Chondrocyte (in vitro differentiated cells): ENCODE data around the gene HPSE2. TPM values are rescaled to one million over a fixed set of nuclear protein-coding genes. Genes with fewer than 3 reads are reported as not detected.

Experiments
- DNase-seq: peaks from one replicate; pipeline ENCODE4 v3.0.0; 2021; ENCODE audit warnings: mixed read lengths, low spot score
- H3K27ac Mint-ChIP-seq: one replicate; pipeline ENCODE4 v1.8.0; 2021; ENCODE audit warnings: mild to moderate bottlenecking, moderate library complexity, mixed read lengths; ENCODE audit not compliant: unreplicated experiment
- H3K27me3 Mint-ChIP-seq: 2 replicates; pipeline ENCODE4 v1.8.0; 2021; ENCODE audit warnings: low read depth, mixed read lengths
- H3K36me3 Mint-ChIP-seq: 2 replicates; pipeline ENCODE4 v1.8.0; 2021; ENCODE audit warnings: low read depth, mixed read lengths
- H3K4me1 Mint-ChIP-seq: 2 replicates; pipeline ENCODE4 v1.8.0; 2021; ENCODE audit warnings: low read depth, mild to moderate bottlenecking, mixed read lengths
- H3K4me3 Mint-ChIP-seq: one replicate; pipeline ENCODE4 v1.8.0; 2021; ENCODE audit warnings: mild to moderate bottlenecking, moderate library complexity, mixed read lengths; ENCODE audit not compliant: unreplicated experiment
- H3K9me3 Mint-ChIP-seq: 2 replicates; pipeline ENCODE4 v1.8.0; 2021; ENCODE audit warnings: low read depth, mixed read lengths
- total RNA-seq: library from RNA; stranded (reverse); gene quantifications from 3 replicates; pipeline ENCODE4 v1.2.1, GENCODE V29; 2021
- TF ChIP-seq, protein P1 (sequence below): fragments of 200-600 bp; sonication (generic); IDR thresholded peaks from 2 replicates; pipeline ENCODE4 v1.5.0; 2021; ENCODE audit warnings: antibody characterized with exemption, mild to moderate bottlenecking, moderate library complexity

The HPSE2 gene
- total RNA-seq, 1 donor from 2014 or later, result not detected

DNA sequence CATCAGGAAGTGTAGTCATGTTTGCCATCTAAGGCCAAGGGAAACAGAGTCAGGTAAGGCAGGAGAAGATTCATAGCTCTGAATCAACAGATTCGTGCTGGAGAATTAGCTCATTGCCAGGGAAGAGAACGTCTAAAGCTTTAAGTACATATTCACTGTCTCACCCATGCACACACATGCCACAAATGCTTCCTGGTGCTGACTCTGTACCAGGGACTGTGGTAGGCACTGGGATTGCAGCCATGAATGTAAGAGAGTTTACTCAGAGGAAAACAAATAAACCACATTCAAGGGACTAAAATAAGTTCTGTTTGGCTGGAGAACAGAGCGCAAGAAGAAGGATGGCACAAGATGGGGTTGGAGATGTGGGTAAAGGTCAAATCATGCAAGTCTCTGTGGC is 699.1 kb downstream of the HPSE2 start:
- TF ChIP-seq, protein P1, sequence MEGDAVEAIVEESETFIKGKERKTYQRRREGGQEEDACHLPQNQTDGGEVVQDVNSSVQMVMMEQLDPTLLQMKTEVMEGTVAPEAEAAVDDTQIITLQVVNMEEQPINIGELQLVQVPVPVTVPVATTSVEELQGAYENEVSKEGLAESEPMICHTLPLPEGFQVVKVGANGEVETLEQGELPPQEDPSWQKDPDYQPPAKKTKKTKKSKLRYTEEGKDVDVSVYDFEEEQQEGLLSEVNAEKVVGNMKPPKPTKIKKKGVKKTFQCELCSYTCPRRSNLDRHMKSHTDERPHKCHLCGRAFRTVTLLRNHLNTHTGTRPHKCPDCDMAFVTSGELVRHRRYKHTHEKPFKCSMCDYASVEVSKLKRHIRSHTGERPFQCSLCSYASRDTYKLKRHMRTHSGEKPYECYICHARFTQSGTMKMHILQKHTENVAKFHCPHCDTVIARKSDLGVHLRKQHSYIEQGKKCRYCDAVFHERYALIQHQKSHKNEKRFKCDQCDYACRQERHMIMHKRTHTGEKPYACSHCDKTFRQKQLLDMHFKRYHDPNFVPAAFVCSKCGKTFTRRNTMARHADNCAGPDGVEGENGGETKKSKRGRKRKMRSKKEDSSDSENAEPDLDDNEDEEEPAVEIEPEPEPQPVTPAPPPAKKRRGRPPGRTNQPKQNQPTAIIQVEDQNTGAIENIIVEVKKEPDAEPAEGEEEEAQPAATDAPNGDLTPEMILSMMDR, result no peak
- Mint-ChIP-seq H3K27me3 (peaks cover 2% of the 10 kb centered on the region), H3K4me1 (no peaks in the 10 kb centered on the region), H3K27ac (no peak overlapping the region), H3K36me3 (no peaks in the 10 kb centered on the region), H3K4me3 (no peak overlapping the region), H3K9me3 (no peaks in the 10 kb centered on the region)
- no peak for DNase-seq

DNA sequence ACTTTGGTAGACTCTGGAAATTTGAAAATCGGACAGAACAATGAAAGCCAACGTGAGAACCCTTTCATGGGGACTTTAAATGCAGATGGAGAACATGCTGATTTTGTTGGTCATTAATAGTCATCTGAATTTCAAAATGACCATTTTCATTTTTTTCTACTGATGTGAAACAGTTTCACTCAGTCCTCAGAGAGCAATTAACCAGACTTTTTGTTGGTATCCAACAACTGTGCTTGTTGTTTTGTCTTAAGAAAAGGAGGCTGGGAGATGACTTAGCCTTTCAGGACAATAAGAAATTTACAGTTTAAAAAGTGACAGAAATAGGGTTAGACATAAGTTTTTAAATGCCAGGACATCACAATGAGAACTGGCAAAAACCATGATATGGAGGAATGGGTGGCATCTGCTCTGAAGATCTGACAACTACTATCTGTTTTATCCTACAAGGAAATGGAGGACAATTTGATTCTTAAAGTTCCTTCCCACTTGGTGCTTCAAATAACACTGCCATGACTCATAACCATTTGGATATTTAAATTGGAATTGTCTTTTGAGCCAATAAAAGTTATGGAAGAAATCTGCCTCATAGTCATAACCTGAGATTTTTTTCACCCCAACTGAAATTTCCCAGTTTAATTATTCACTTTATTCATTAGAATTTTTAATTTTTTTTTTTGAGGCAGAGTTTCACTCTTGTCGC is 701.8 kb downstream of the HPSE2 start:
- Mint-ChIP-seq H3K27ac (no peak overlapping the region), H3K27me3 (peaks cover 10% of the 10 kb centered on the region), H3K4me1 (no peaks in the 10 kb centered on the region), H3K36me3 (no peaks in the 10 kb centered on the region), H3K4me3 (no peak overlapping the region), H3K9me3 (no peaks in the 10 kb centered on the region)
- no peak for DNase-seq
- TF ChIP-seq, protein P1, result no peak

DNA sequence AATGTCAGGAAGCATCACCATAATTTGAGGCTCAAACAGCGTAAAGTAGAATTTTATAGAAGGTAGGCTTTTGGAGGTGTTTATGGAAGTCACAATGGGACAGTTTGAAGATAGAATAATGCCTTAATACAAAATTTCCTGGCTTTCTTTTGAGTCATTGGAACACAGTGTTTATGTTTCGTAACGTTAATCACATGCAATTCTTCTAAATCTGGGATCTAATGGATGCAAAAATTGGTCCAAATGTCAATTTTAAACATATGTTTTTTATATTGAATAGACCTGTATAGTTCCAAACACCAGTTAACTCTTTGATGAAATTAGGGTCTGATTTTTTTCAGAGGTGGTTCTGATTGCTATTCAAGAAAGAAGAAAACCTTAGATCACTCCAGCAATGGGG is 702.4 kb downstream of the HPSE2 start:
- Mint-ChIP-seq H3K36me3 (no peaks in the 10 kb centered on the region), H3K27ac (no peak overlapping the region), H3K9me3 (no peaks in the 10 kb centered on the region), H3K4me3 (no peak overlapping the region), H3K27me3 (peaks cover 10% of the 10 kb centered on the region), H3K4me1 (no peaks in the 10 kb centered on the region)
- no peak for DNase-seq
- TF ChIP-seq, protein P1, result no peak

- Mint-ChIP-seq H3K9me3 (no peaks in the 10 kb centered on the region), H3K36me3 (no peaks in the 10 kb centered on the region), H3K4me3 (no peak overlapping the region), H3K27me3 (peaks cover 8% of the 10 kb centered on the region), H3K4me1 (no peaks in the 10 kb centered on the region), H3K27ac (no peak overlapping the region)
- TF ChIP-seq, protein P1, result no peak
- DNase-seq, result no peak
These were observed 706.9 kb downstream of the HPSE2 start for GRCh38 chr10:98528805-98529183.

DNA sequence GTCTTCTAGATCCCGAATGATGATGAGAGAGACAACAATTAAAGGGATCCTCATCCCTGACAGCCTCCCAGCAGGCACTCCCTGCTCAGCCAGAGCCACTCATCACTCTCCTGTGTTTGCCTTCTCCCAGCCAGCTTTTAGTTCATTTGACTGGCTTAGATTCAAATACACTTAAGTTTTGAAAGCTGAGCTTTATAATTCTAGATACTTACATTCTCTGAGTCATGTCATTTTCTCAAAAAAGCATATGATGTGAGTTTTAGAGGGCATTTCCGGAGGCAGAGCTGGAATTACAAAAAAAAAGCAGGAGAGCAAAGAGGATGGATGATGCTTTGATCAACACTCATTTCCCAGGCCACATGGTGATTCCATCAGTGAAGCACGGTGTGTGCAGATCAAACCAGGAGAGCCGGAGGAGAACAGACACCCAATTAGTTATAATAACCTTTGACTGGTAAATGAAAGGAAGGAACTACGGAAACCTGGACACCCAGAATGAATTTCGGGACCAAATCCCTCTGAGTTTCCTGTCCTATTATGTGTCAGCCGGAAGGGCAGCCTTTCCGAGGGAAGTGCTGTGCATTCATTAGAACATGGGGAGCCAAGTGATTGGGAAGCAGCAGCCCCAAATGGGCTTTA is 707.4 kb downstream of the HPSE2 start:
- no peaks in the 10 kb centered on the region for H3K36me3 Mint-ChIP-seq
- H3K9me3 Mint-ChIP-seq, result no peaks in the 10 kb centered on the region
- DNase-seq, result no peak
- H3K4me3 Mint-ChIP-seq, result no peak overlapping the region
- no peaks in the 10 kb centered on the region for H3K4me1 Mint-ChIP-seq
- H3K27ac Mint-ChIP-seq, result no peak overlapping the region
- peaks cover 8% of the 10 kb centered on the region for H3K27me3 Mint-ChIP-seq
- TF ChIP-seq, protein P1, result no peak
